HG03280 (cell line): ENCODE measurements around the gene WNK1.
"Not testable (repeated sequence)": the region's sequence is repeated elsewhere in the genome, so short reads cannot be mapped to it uniquely, and the experiment has no call there.

ENCODE experiments used
- ATAC-seq: cut with Tn5 transposase; IDR thresholded peaks from one replicate; pipeline ENCODE4 v1.9.1; 2021; ENCODE audit warnings: mild to moderate bottlenecking, moderate library complexity; ENCODE audit not compliant: unreplicated experiment

WNK1 gene

GRCh38 chr12:905261-906031, 153.1 kb downstream of the WNK1 start:
- no peak for ATAC-seq

- no peak for ATAC-seq
Measured at GRCh38 chr12:906062-906585, 153.7 kb downstream of the WNK1 start.

DNA sequence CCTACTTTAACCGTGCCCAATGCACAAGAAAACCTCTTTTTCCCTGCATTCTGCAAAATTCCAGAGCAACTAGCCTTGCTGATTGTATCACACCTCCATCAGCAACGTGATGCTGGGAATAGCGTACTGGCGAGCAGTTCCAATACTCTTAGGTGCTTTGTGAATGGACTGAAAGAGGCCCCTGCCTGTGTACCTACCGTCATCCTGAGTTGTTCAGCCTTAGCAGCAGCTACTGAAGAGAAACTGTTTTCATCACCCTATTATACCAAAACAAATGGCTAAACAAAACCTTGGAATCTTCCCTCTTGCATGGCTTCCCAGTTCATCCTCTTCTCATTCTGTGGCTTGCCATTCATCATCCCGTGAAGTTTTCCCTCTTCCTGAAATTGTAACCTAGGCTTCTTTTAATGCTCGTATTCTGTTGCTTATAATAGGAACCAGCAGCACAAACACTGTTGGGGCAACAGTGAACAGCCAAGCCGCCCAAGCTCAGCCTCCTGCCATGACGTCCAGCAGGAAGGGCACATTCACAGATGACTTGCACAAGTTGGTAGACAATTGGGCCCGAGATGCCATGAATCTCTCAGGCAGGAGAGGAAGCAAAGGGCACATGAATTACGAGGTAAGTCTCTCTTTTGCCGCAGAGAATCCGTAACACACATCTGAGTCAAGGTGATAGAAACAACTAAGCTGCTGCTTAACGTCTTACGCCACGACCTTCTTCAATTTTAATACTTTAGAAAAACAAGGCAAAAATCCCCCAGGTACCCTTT, 155.2 kb downstream of the WNK1 start:
- no peak for ATAC-seq

DNA sequence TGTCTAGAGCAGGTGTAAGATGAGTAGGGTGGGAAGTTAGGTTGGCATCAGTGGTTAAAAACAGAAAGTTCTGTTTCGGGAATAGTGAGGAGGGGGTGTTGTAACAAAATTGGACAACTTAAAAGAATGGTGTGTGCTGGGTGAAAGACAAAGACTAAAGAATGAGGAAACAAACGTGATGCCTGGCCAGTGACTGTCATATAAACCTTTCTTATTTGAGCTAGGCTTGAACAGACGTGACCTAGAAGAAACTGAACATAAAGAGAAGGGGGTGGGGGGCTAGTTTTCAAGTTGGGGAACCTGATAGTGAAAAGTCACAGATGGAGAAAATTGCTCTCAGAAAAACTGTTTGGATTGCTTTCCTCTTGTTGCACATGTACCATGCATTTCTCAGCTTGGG, 157.5 kb downstream of the WNK1 start:
- no peak for ATAC-seq

- no peak for ATAC-seq
Measured at GRCh38 chr12:910416-910815, 158.0 kb downstream of the WNK1 start.

- ATAC-seq = no peak
Measured at GRCh38 chr12:911191-911826, 158.9 kb downstream of the WNK1 start.

- no peak for ATAC-seq
Measured at GRCh38 chr12:912466-913235, 160.3 kb downstream of the WNK1 start.

DNA sequence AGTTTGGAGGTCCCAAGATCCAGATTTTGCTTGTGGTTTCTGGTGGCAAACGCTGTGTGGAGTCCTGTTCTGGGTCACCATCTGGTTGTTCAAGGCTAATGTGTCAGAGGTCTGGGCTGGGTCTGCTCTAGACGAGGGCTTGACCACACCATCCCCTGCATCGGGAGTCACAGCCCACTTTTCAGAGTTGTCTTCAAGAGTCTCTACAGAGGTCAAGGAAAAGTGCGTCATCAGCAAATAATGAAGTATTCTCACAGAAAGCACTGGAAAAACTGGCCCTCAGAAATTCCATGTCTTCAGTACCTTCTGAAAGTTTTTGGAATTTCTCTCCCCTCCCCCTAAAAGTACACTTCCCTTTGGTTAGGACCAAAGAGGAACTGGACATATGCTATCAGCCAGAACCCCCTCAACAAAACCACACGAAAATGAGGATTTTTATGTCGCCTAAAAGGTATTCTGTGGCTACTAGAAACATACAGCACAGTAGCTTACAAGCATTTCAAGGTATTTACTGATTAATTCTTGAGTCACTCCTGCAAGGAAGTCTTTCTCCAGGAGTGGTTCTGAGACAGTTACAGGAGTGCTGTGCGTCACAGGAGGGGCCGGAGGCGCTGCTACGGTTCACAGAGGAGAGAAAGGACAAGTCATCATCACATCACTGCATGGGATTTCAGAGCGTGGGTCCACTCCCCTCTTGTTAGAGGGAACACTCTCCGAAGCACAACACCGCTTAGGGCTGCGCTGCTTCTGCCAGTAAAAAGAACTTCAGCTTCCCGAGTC, 161.7 kb downstream of the WNK1 start:
- no peak for ATAC-seq

- ATAC-seq = no peak
Measured at GRCh38 chr12:915090-915489, 162.7 kb downstream of the WNK1 start.

GRCh38 chr12:916240-916639, 163.9 kb downstream of the WNK1 start:
- no peak for ATAC-seq

- ATAC-seq = no peak
Measured at GRCh38 chr12:916712-917445, 164.5 kb downstream of the WNK1 start.

DNA sequence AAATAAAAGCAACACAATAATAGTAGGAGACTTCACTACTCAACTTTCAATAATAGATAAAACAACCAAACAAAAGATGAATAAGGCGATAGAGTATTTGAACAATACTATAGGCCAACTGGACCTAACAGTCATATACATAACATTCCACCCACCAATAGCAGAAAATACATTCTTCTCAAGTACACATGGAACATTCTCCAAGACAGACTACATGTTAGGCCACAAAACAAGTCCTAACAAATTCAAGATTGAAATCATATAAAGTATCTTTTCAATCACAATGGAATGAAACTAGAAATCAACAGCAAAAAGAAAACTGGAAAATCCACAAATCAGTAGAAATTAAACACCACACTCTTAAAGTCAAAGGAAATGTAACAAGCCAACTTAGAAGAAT, 168.3 kb downstream of the WNK1 start:
- no peak for ATAC-seq

DNA sequence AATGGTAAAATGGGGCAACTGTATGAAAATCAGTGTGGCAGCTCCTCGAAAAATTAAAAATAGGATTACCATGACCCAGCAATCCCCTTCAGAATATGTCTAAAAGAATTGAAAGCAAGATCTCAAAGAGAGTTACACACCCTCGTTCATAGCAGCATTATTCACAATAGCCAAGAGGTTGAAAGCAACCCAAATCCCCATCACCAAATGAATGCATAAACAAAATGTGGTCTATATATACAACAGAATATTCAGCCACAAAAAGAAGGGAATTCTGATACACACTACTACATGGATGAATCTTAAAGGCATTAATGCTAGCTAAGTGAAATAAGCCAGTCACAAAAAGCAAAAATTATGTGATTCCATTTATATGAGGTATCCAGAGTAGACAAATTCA, 169.9 kb downstream of the WNK1 start:
- ATAC-seq = no peak

DNA sequence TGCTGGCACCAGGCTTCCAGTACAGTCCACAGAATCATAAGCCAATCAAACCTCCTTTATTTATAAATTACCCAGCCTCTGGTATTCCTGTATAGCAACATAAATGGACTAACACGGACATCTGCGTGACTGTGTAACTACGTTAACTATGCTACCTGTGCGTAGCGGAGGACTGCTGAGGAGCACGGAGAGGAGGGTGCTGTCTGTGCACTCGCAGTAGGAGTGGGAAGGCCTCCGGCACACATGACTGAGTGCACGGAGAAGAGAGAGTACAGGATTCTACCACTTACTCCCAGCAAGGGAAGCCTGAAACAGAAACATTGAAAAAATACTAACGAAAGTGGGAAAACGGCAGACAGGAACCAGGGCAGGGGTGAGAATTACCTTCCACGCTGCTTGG, 174.3 kb downstream of the WNK1 start:
- ATAC-seq = no peak

GRCh38 chr12:931060-931459, 178.7 kb downstream of the WNK1 start:
- no peak for ATAC-seq

- no peak for ATAC-seq
Measured at GRCh38 chr12:931591-931990, 179.2 kb downstream of the WNK1 start.

GRCh38 chr12:935891-936290, 183.5 kb downstream of the WNK1 start:
- ATAC-seq = not testable (repeated sequence)

- no peak for ATAC-seq
Measured at GRCh38 chr12:936377-937345, 184.3 kb downstream of the WNK1 start.
